Transverse colon (tissue), 4 donors: Measurements from ENCODE around the gene PRCD. TPM values are rescaled to one million over a fixed set of nuclear protein-coding genes. Genes with fewer than 3 reads are reported as not detected.

Experiments
- DNase-seq: peaks from one replicate; pipeline ENCODE4 v3.0.0-alpha.2; 2019
- H3K27ac ChIP-seq, 4 donors: fragments of 200-600 bp; sonication (generic); 2 replicates each; pipeline ENCODE4 v1.5.1; 2016 to 2018; ENCODE audit warnings: inconsistent platforms in 4 of 4
- H3K27me3 ChIP-seq: fragments of 200-600 bp; sonication (generic); 2 replicates; pipeline ENCODE4 v1.5.1; 2017; ENCODE audit warnings: inconsistent platforms
- H3K36me3 ChIP-seq, 4 donors: fragments of 200-600 bp; sonication (generic); 2 replicates each; pipeline ENCODE4 v1.5.1; 2017 to 2019; ENCODE audit warnings: inconsistent platforms in 4 of 4
- H3K4me1 ChIP-seq, 4 donors: fragments of 200-600 bp; sonication (generic); 2 replicates each; pipeline ENCODE4 v1.5.1; 2017 to 2020; ENCODE audit warnings: inconsistent platforms in 4 of 4
- H3K4me3 ChIP-seq, 4 donors: fragments of 200-600 bp; sonication (generic); 1 replicate in 1 of 4; 2 replicates in 3 of 4; pipeline versions ENCODE4 v1.5.1 to v1.6.1; 2017 to 2019; ENCODE audit warnings: inconsistent platforms in 4 of 4
- H3K9me3 ChIP-seq, 2 donors: fragments of 200-600 bp; sonication (generic); 2 replicates each; pipeline ENCODE4 v1.5.1; 2017 to 2019; ENCODE audit warnings: inconsistent platforms in 2 of 2
- EP300 ChIP-seq: sonication (generic); formaldehyde crosslinking; IDR thresholded peaks from one replicate; pipeline ENCODE4 v1.6.1; 2017; ENCODE audit warnings: antibody characterized with exemption, low read depth
- POLR2A ChIP-seq: fragments of 450-650 bp; IDR thresholded peaks from one replicate; pipeline ENCODE4 v1.6.1; 2016; ENCODE audit warnings: antibody characterized with exemption, mild to moderate bottlenecking, moderate library complexity
- POLR2AphosphoS5 ChIP-seq, 3 donors: sonication (generic); formaldehyde crosslinking; IDR thresholded peaks; one replicate each; pipeline ENCODE4 v1.6.1; 2016; ENCODE audit warnings: antibody characterized with exemption in 3 of 3
- WGBS, 2 donors: methylation state at CpG; one replicate each; pipeline ENCODE4 v1.1.5; 2018; ENCODE audit warnings: low coverage in 1 of 2; 5-methylcytosine and 5-hydroxymethylcytosine counted together
- in situ Hi-C, 4 donors: fragments of 200-750 bp; cut with MboI; loops; one replicate each; pipeline versions ENCODE4 v1.15.0 to v1.15.1; 2017; ENCODE audit warnings: low sequenced_read_pairs in 3 of 4, low pct_ligation_motif_present in 1 of 4, low pct_unique_long_range_greater_than_20kb in 1 of 4
- intact Hi-C: fragments of 100-400 bp; cut with DNase I; formaldehyde crosslinking; loops from one replicate; pipeline ENCODE4 v1.15.1; 2023; ENCODE audit warnings: low total_unique reads
- total RNA-seq, 4 donors: library from RNA; depleted of rRNA; stranded (reverse); fragments of >200 nt; gene quantifications; one replicate each; pipeline ENCODE4 v1.1.0, GENCODE V29; 2016
- TF ChIP-seq, protein P1 (sequence below), 5 experiments: fragments of 200-600 bp in 3 of 5; fragments of 450-650 bp in 2 of 5; sonication (generic) in 3 of 5; IDR thresholded peaks; 1 replicate in 2 of 5; 2 replicates in 3 of 5; pipeline ENCODE4 v1.5.1; 2016 to 2017; ENCODE audit warnings: antibody characterized with exemption in 5 of 5, inconsistent platforms in 3 of 5, mild to moderate bottlenecking in 2 of 5, moderate library complexity in 1 of 5

PRCD gene
- total RNA-seq, 4 donors from 2014 or later = 0.64 to 6.8 TPM; not detected in 2

DNA sequence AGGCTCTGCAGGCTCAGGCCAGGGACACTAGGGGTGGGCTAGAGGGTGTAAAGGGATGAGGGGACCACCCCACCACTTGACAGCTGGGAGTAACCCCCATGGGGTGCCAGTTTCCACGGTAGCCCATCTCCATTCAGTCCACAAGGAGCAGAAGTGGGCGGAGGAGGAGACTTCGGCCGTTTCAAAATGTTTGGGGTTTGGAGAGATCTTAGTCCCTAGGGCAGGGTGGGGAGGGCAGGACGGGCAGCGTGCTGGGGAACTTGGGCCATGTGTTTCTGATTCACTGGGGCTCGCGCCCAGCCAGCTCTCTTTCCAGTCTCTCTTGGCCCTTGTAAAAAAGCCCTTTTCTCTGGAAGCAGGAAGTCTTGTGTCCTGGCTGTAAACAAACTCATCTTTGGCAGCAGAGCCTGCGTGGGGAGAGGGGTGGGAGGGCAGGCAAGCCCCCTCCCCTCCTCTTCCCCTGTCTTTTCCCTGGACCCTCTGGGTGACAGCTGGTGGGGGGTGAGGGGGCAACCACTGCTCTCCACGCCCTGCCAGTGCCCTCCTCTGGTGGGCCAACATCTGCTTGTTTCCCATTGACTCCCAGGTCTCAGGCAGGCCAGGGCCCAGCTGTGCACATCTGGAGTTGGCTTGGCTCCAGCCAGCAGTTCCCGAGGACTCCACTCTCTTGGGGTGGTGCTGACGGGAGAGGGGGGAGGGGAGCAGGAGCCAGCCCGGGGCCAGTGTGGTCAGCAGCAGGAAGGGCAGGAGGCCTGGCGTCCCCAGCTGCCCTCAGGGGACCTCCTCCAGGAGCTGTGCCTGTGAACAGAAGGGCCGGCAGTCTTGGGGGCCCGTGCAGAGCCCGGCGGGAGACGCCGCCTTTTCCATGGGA is 10.4 kb upstream of the PRCD start:
- in situ Hi-C loops = loop anchor here in 2 of 4 donors (10.0 to 25.0 kb wide), 2 partner anchors 95 to 183 kb away; partner anchors contain the start of gene MXRA7 (in 1 of the 2)
- peaks cover 19 to 73% (median 48%) of the 10 kb centered on the region in 4 donors for H3K4me1 ChIP-seq
- H3K4me3 ChIP-seq = no peak overlapping the region

DNA sequence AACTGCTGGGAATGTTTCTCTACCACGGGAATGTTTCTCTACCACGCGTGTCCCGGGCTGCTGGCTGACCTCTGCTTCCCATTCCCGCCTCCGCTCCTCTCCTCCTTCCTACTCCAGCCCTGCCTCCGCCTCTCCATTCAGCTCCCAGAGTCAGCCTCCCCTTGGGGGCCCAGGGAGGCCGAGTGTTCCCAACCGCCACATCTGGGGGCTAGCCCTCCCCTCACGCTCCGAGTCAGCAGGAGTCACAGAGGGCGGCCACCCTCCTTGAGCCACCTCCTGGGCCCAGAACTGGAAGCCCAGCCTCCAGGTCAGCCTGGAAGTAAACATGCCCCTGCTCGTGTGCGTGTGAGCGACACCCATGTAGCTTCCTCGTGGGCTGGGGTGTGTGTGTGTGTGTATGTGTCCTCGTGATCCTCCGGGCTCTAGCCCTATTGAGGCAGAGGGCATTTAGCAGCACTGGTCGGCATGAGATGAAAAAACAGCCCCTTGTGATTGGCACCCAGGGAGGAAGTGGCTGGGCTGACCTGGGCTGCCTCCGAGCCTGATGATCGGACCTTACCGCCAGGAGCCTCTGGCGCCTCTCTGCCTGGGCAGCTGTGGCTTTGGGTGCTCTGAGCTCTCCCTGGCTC is 9.6 kb upstream of the PRCD start:
- in situ Hi-C loops (loop anchor here in 1 of 4 donors (25.0 kb wide), 1 partner anchor 182 kb away; the partner anchor contains the start of gene MXRA7), intact Hi-C loops (no loop called here)
- Histone ChIP-seq H3K4me3 (no peak overlapping the region), H3K36me3 (no peaks in the 10 kb centered on the region), H3K4me1 (peaks cover 12 to 66% (median 41%) of the 10 kb centered on the region in 4 donors), H3K27ac (peak overlapping the region; percentile 76 to 86 (median 83)), H3K9me3 (no peaks in the 10 kb centered on the region), H3K27me3 (no peaks in the 10 kb centered on the region)
- 63% methylated on average over 20 of the region's 23 CpGs; no CpG with 5 or more reads in 1 of the 2 donors for WGBS, 2 donors
- TF ChIP-seq POLR2A (no peak), POLR2AphosphoS5 (IDR thresholded peaks at IDR 0.05) (peak in 1 of 3 donors; percentile 18)
- no peak for DNase-seq

More for the DNA sequence above, 10.4 kb upstream of the PRCD start:
- Histone ChIP-seq H3K36me3 (no peaks in the 10 kb centered on the region), H3K27me3 (no peaks in the 10 kb centered on the region), H3K9me3 (no peaks in the 10 kb centered on the region), H3K27ac (peak overlapping the region; percentile 76 to 86 (median 83))
- WGBS, 2 donors = 41% methylated on average over 20 of the region's 20 CpGs; no CpG with 5 or more reads in 1 of the 2 donors
- intact Hi-C loops = no loop called here
- DNase-seq = peak; percentile 72
- TF ChIP-seq EP300 (no peak), POLR2A (no peak), POLR2AphosphoS5 (IDR thresholded peaks at IDR 0.05) (peak in 2 of 3 donors; percentile 53 to 76)
- TF ChIP-seq, protein P1, sequence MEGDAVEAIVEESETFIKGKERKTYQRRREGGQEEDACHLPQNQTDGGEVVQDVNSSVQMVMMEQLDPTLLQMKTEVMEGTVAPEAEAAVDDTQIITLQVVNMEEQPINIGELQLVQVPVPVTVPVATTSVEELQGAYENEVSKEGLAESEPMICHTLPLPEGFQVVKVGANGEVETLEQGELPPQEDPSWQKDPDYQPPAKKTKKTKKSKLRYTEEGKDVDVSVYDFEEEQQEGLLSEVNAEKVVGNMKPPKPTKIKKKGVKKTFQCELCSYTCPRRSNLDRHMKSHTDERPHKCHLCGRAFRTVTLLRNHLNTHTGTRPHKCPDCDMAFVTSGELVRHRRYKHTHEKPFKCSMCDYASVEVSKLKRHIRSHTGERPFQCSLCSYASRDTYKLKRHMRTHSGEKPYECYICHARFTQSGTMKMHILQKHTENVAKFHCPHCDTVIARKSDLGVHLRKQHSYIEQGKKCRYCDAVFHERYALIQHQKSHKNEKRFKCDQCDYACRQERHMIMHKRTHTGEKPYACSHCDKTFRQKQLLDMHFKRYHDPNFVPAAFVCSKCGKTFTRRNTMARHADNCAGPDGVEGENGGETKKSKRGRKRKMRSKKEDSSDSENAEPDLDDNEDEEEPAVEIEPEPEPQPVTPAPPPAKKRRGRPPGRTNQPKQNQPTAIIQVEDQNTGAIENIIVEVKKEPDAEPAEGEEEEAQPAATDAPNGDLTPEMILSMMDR (IDR thresholded peaks at IDR 0.05) = no peak

GRCh38 chr17:76530811-76531485 is 8.9 kb upstream of the PRCD start:
- WGBS, 2 donors = 81% methylated on average over 21 of the region's 32 CpGs; no CpG with 5 or more reads in 1 of the 2 donors
- in situ Hi-C loops = loop anchor here in 1 of 4 donors (25.0 kb wide), 1 partner anchor 181 kb away; the partner anchor contains the start of gene MXRA7
- TF ChIP-seq POLR2AphosphoS5 (IDR thresholded peaks at IDR 0.05) (no peak), EP300 (no peak), POLR2A (no peak)
- TF ChIP-seq, protein P1 (IDR thresholded peaks at IDR 0.05) = no peak

DNA sequence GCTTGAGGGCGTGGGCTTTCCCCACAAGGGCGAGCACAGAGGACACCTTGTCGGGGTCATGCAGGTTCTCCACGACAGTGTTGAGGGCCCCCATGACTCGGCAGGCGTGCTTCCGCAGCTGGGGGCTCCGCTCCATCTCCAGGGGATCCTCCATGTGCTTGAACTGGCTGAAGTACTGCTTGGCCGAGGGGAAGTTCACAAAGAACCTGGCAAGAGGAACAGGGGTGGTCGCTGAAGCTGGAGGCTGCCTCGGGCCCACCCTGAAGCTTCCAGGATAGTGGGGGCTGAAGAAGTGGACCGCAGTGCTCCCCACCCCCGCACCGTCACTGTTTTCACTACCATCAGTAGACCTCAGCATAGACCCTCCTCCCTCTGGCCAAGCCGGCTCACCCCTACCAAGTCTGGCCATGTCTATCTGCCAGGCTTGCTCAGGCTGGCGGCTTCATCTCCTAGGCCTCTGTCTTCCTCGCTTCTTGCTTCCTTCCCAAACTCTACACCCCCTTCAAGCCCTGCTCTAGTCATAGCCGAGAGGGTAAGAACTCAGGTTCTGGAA is 8.3 kb upstream of the PRCD start:
- in situ Hi-C loops (loop anchor here in 1 of 4 donors (25.0 kb wide), 1 partner anchor 181 kb away; the partner anchor contains the start of gene MXRA7), intact Hi-C loops (no loop called here)
- no peaks in the 10 kb centered on the region for H3K9me3 ChIP-seq
- peak overlapping the region; percentile 76 to 86 (median 83) for H3K27ac ChIP-seq
- peaks cover 12 to 61% (median 39%) of the 10 kb centered on the region in 4 donors for H3K4me1 ChIP-seq
- no peaks in the 10 kb centered on the region for H3K36me3 ChIP-seq
- no peak for TF ChIP-seq EP300
- no peak for TF ChIP-seq POLR2AphosphoS5 (IDR thresholded peaks at IDR 0.05)
- TF ChIP-seq, protein P1 (IDR thresholded peaks at IDR 0.05) = no peak
- TF ChIP-seq POLR2A = no peak
- WGBS, 2 donors = 89% methylated on average over 10 of the region's 18 CpGs; no CpG with 5 or more reads in 1 of the 2 donors
- H3K4me3 ChIP-seq = no peak overlapping the region
- H3K27me3 ChIP-seq = peaks cover 8% of the 10 kb centered on the region
- DNase-seq = no peak

More at GRCh38 chr17:76530811-76531485, 8.9 kb upstream of the PRCD start:
- Histone ChIP-seq H3K4me3 (no peak overlapping the region), H3K27ac (peak overlapping the region; percentile 76 to 86 (median 83)), H3K36me3 (no peaks in the 10 kb centered on the region), H3K27me3 (peaks cover 2% of the 10 kb centered on the region), H3K4me1 (peaks cover 12 to 61% (median 39%) of the 10 kb centered on the region in 4 donors), H3K9me3 (no peaks in the 10 kb centered on the region)
- intact Hi-C loops = no loop called here
- no peak for DNase-seq
